PFSK-1 (cell line): ENCODE measurements around the gene KCNQ1OT1.

Experiments
- POLR2AphosphoS5 ChIP-seq: IDR thresholded peaks from 2 replicates; pipeline ENCODE4 v1.6.1; 2012; ENCODE audit warnings: low read depth, mild to moderate bottlenecking, control low read depth, low read length, moderate library complexity
- REST ChIP-seq, 2 experiments: IDR thresholded peaks; 2 replicates each; pipeline versions ENCODE4 v1.6.1 to v1.8.0; 2011 to 2012; ENCODE audit warnings: low read depth in 2 of 2, low read length in 2 of 2, control low read depth in 1 of 2, inconsistent platforms in 1 of 2, mild to moderate bottlenecking in 1 of 2, moderate library complexity in 1 of 2; ENCODE audit not compliant: insufficient read depth in 1 of 2
- SIN3A ChIP-seq: IDR thresholded peaks from 2 replicates; pipeline ENCODE4 v1.6.1; 2012; ENCODE audit warnings: mild to moderate bottlenecking, low read length, moderate library complexity, borderline replicate concordance; ENCODE audit not compliant: insufficient read depth
- TAF1 ChIP-seq: IDR thresholded peaks from 2 replicates; pipeline ENCODE4 v1.6.1; 2012; ENCODE audit warnings: low read length, control low read depth, borderline replicate concordance; ENCODE audit not compliant: insufficient read depth

- TF ChIP-seq POLR2AphosphoS5 (no peak), TAF1 (no peak), REST (IDR thresholded peaks at IDR 0.05; ENCODE audit: insufficient read depth in 1 of 2, low read depth in 2 of 2, low read length in 2 of 2) (no peak), SIN3A (no peak)
Measured at GRCh38 chr11:2577031-2577990, 122.5 kb downstream of the KCNQ1OT1 start.
